ENCODE data around the gene NBAS. TPM values are rescaled to one million over a fixed set of nuclear protein-coding genes. Genes with fewer than 3 reads are reported as not detected.

NBAS gene
- total and polyA plus RNA-seq, 9 of the 15 experiments (the other 6 are each of a cell fraction or from before 2014, with no cell fraction given): 15.3 to 94.4 (median 69.9) TPM

GRCh38 chr2:15436195-15436594, 124.9 kb downstream of the NBAS start:
- CTCF ChIA-PET (ENCODE audit: low intra/inter-chr PET ratio): no interaction called here
- Histone ChIP-seq H3K27ac (ENCODE audit: extremely low read depth, low read depth, low read length) (no peak overlapping the region), H3K9ac (ENCODE audit: insufficient read depth in 1 of 2, low read depth in 2 of 2, low read length in 2 of 2) (no peak overlapping the region), H3K4me2 (ENCODE audit: insufficient read depth, low read length) (no peak overlapping the region), H3K79me2 (ENCODE audit: control insufficient read depth, insufficient read depth, low read length) (peaks cover 24% of the 10 kb centered on the region), H3K4me1 (replicated peaks in 1 of 2; ENCODE audit: control insufficient read depth in 2 of 2, insufficient read depth in 2 of 2, low read length in 2 of 2) (peaks cover 5 to 6% of the 10 kb centered on the region in 2 experiments; a peak in 3 of 5 replicates), H4K20me1 (replicated peaks; ENCODE audit: control insufficient read depth, insufficient read depth, low read length) (no peaks in the 10 kb centered on the region), H3K4me3 (no peak overlapping the region), H3K27me3 (ENCODE audit: control insufficient read depth in 2 of 2, insufficient read depth in 2 of 2, low read length in 2 of 2) (no peaks in the 10 kb centered on the region), H3K9me3 (replicated peaks; ENCODE audit: control insufficient read depth, insufficient read depth, low read depth, low read length) (no peaks in the 10 kb centered on the region), H3K9me1 (ENCODE audit: control insufficient read depth, insufficient read depth, low read length) (no peaks in the 10 kb centered on the region), H3K36me3 (ENCODE audit: control insufficient read depth, insufficient read depth, low read length) (peaks cover 11% of the 10 kb centered on the region), H2AFZ (ENCODE audit: low read depth, low read length) (no peak overlapping the region)
- intact Hi-C loops (cut with micrococcal nuclease): no loop called here
- POLR2A ChIA-PET: interaction anchor here (1.4 to 2.2 kb wide), 2 partner anchors 12 to 14 kb away, joined by 4 to 7 read pairs; no protein-coding TSS in a partner anchor
- WGBS (ENCODE audit: insufficient coverage, low coverage, missing lambda C conversion rate): 79% methylated on average over 2 of the region's 2 CpGs
- TF ChIP-seq ZC3H4 (CRISPR knock-in tag; IDR thresholded peaks at IDR 0.05; ENCODE audit: borderline replicate concordance) (no peak), ZNF143 (CRISPR knock-in tag; IDR thresholded peaks at IDR 0.05) (no peak), IRF9 (tag; IDR thresholded peaks at IDR 0.05) (no peak), HNRNPH1 (optimal IDR thresholded peaks at IDR 0.05; ENCODE audit: low read depth, low read length) (no peak)
- DNase-seq (ENCODE audit: extremely low read depth in 1 of 4, low spot score in 3 of 4) (no peak), ATAC-seq (no peak), FAIRE-seq (no peak)
- in situ Hi-C loops (cut with MboI): no loop called here
- no TSS peak for BruUV-seq (replicated peaks)

- Histone ChIP-seq H3K79me2 (ENCODE audit: control insufficient read depth, insufficient read depth, low read length) (peaks cover 24% of the 10 kb centered on the region), H2AFZ (ENCODE audit: low read depth, low read length) (no peak overlapping the region), H3K27ac (ENCODE audit: extremely low read depth, low read depth, low read length) (no peak overlapping the region), H4K20me1 (replicated peaks; ENCODE audit: control insufficient read depth, insufficient read depth, low read length) (no peaks in the 10 kb centered on the region), H3K9me1 (ENCODE audit: control insufficient read depth, insufficient read depth, low read length) (no peaks in the 10 kb centered on the region), H3K27me3 (ENCODE audit: control insufficient read depth in 2 of 2, insufficient read depth in 2 of 2, low read length in 2 of 2) (no peaks in the 10 kb centered on the region), H3K4me1 (replicated peaks in 1 of 2; ENCODE audit: control insufficient read depth in 2 of 2, insufficient read depth in 2 of 2, low read length in 2 of 2) (peaks cover 5 to 6% of the 10 kb centered on the region in 2 experiments; a peak in 3 of 5 replicates), H3K9ac (ENCODE audit: insufficient read depth in 1 of 2, low read depth in 2 of 2, low read length in 2 of 2) (no peak overlapping the region), H3K4me3 (no peak overlapping the region), H3K36me3 (ENCODE audit: control insufficient read depth, insufficient read depth, low read length) (peaks cover 11% of the 10 kb centered on the region), H3K9me3 (replicated peaks; ENCODE audit: control insufficient read depth, insufficient read depth, low read depth, low read length) (no peaks in the 10 kb centered on the region), H3K4me2 (ENCODE audit: insufficient read depth, low read length) (no peak overlapping the region)
- in situ Hi-C loops (cut with MboI) (no loop called here), intact Hi-C loops (cut with micrococcal nuclease) (no loop called here)
- BruUV-seq (replicated peaks): no TSS peak
- CTCF ChIA-PET (ENCODE audit: low intra/inter-chr PET ratio): no interaction called here
- FAIRE-seq: no peak
- POLR2A ChIA-PET: interaction anchor here (0.9 to 1.4 kb wide), 2 partner anchors 10 to 12 kb away, joined by 3 to 4 read pairs; no protein-coding TSS in a partner anchor
- TF ChIP-seq NFE2L1 (tag; IDR thresholded peaks at IDR 0.05; ENCODE audit: borderline replicate concordance, low read depth) (no peak), TAF1 (IDR thresholded peaks at IDR 0.05; ENCODE audit: control insufficient read depth, extremely low read depth, insufficient read depth, low read length, severe bottlenecking) (no peak), PATZ1 (CRISPR knock-in tag; IDR thresholded peaks at IDR 0.05; ENCODE audit: borderline replicate concordance) (no peak), ZNF507 (tag; conservative IDR thresholded peaks at IDR 0.05) (no peak)
- no peak for DNase-seq (ENCODE audit: extremely low read depth in 1 of 4, low spot score in 3 of 4)
- 83% methylated on average over 5 of the region's 5 CpGs for WGBS (ENCODE audit: insufficient coverage, low coverage, missing lambda C conversion rate)
- ATAC-seq: no peak
These were observed 125.7 kb downstream of the NBAS start for GRCh38 chr2:15435474-15435873.

Data from K562 (cell line).